Kidney (tissue), 22 donors: ENCODE results near the gene SRSF2. TPM values are rescaled to one million over a fixed set of nuclear protein-coding genes. Genes with fewer than 3 reads are reported as not detected.

Experiments used
- DNase-seq, 5 donors: peaks; one replicate each; pipeline ENCODE4 v3.0.0-alpha.2; 2013 to 2020
- FAIRE-seq: peaks from 2 replicates; lab custom pipeline; 2012; peaks lifted over from hg19 to GRCh38; lab: Jason Lieb, UNC
- H3K27ac ChIP-seq, 2 donors: one replicate each; pipeline ENCODE4 v1.7.0; 2013; ENCODE audit warnings: low read depth in 2 of 2, low read length in 2 of 2, inconsistent platforms in 1 of 2
- H3K27me3 ChIP-seq: one replicate; pipeline ENCODE4 v1.7.1; 2013; ENCODE audit warnings: low read length, inconsistent platforms; ENCODE audit not compliant: control insufficient read depth, insufficient read depth
- H3K36me3 ChIP-seq, 3 donors: one replicate each; pipeline versions ENCODE4 v1.7.0 to v1.7.1; 2013; ENCODE audit warnings: low read length in 3 of 3, control low read depth in 1 of 3, inconsistent platforms in 1 of 3; ENCODE audit not compliant: insufficient read depth in 3 of 3, control insufficient read depth in 2 of 3
- H3K4me1 ChIP-seq, 3 donors: one replicate each; pipeline versions ENCODE4 v1.7.0 to v1.7.1; 2013; ENCODE audit warnings: low read length in 3 of 3, inconsistent platforms in 1 of 3, low read depth in 1 of 3; ENCODE audit not compliant: control insufficient read depth in 2 of 3, insufficient read depth in 2 of 3
- H3K4me3 ChIP-seq, 3 donors: one replicate each; pipeline versions ENCODE4 v1.7.0 to v1.8.1; 2013; ENCODE audit warnings: low read length in 3 of 3, control low read depth in 1 of 3, inconsistent platforms in 1 of 3
- H3K9ac ChIP-seq, 3 donors: one replicate each; pipeline versions ENCODE4 v1.7.0 to v1.7.1; 2013; ENCODE audit warnings: low read length in 3 of 3, control low read depth in 1 of 3, inconsistent platforms in 1 of 3
- H3K9me3 ChIP-seq, 3 donors: one replicate each; pipeline versions ENCODE4 v1.7.0 to v1.7.1; 2013; ENCODE audit warnings: low read length in 3 of 3, control low read depth in 1 of 3, inconsistent platforms in 1 of 3; ENCODE audit not compliant: control insufficient read depth in 2 of 3, insufficient read depth in 1 of 3
- CTCF ChIP-seq: IDR thresholded peaks from 3 replicates; pipeline ENCODE4 v1.5.1; 2012; ENCODE audit warnings: mild to moderate bottlenecking, moderate library complexity, borderline replicate concordance; ENCODE audit not compliant: insufficient read depth; ENCODE audit errors: extremely low read depth
- intact Hi-C: fragments of 100-400 bp; cut with DNase I; formaldehyde crosslinking; loops from one replicate; pipeline ENCODE4 v1.11.1; 2022
- long read RNA-seq, 10 donors: library from polyadenylated mRNA in 1 of 10; unstranded in 1 of 10; transcript quantifications; one replicate each; pipeline ENCODE4 v2.0.0 and lab custom pipeline, GENCODE V29; 2021 to 2026
- polyA plus RNA-seq: library from polyadenylated mRNA; stranded (reverse); fragments of 350-450 nt; fragmentation: Illumina TruSeq; extraction: RNeasy Lipid Tissue Mini Kit (QIAGEN cat#74804); gene quantifications from one replicate; pipeline ENCODE4 v1.2.3, GENCODE V29; 2014; ENCODE audit warnings: low read depth, low replicate concordance; ENCODE audit not compliant: insufficient read depth
- total RNA-seq: library from RNA; stranded (reverse); fragmentation: NEBNext Ultra II Directional; extraction: Animal tissue kit (Norgen Biotek cat#: 25700); gene quantifications from one replicate; pipeline ENCODE4 v1.2.1, GENCODE V29; 2021
- donor health status: control.
- donor health status: control.
- donor health status: control.
- donor health status: control.
- donor health status: control.
- donor health status: DM: yes; HTN: yes; CAD: no.
- donor health status: Normal renal cell carcinoma (clear cell type).

The SRSF2 gene
- 155 TPM for total RNA-seq
- 129 TPM for polyA plus RNA-seq
- long read RNA-seq, donor 1, transcript SRSF2-203 (2 exons, 2,885 nt) = minor isoform, 8 of 62 reads
- long read RNA-seq, donor 1, transcript SRSF2-209 (2 exons, 1,001 nt) = minor isoform, 14 of 62 reads
- long read RNA-seq, donor 1, transcript SRSF2-202 (3 exons, 1,927 nt) = major isoform, 34 of 62 reads
- long read RNA-seq, donor 1, partial matches to known transcripts = 0 of 62 reads
- long read RNA-seq, donor 1, other reads (novel, unspliced or antisense) = 0 of 62 reads
- long read RNA-seq, donor 2, transcript SRSF2-202 (3 exons, 1,927 nt) = major isoform, 37 of 75 reads
- long read RNA-seq, donor 2, transcript SRSF2-209 (2 exons, 1,001 nt) = minor isoform, 21 of 75 reads
- long read RNA-seq, donor 2, transcript SRSF2-203 (2 exons, 2,885 nt) = minor isoform, 13 of 75 reads
- long read RNA-seq, donor 2, partial matches to known transcripts = 0 of 75 reads
- long read RNA-seq, donor 2, other reads (novel, unspliced or antisense) = 0 of 75 reads
- long read RNA-seq, donor 3, transcript SRSF2-203 (2 exons, 2,885 nt) = minor isoform, 16 of 75 reads
- long read RNA-seq, donor 3, transcript SRSF2-202 (3 exons, 1,927 nt) = major isoform, 37 of 75 reads
- long read RNA-seq, donor 3, transcript SRSF2-209 (2 exons, 1,001 nt) = minor isoform, 18 of 75 reads
- long read RNA-seq, donor 3, partial matches to known transcripts = 0 of 75 reads
- long read RNA-seq, donor 3, other reads (novel, unspliced or antisense) = 0 of 75 reads
- long read RNA-seq, donor 4, transcript SRSF2-209 (2 exons, 1,001 nt) = minor isoform, 15 of 62 reads
- long read RNA-seq, donor 4, transcript SRSF2-203 (2 exons, 2,885 nt) = minor isoform, 9 of 62 reads
- long read RNA-seq, donor 4, transcript SRSF2-202 (3 exons, 1,927 nt) = major isoform, 34 of 62 reads
- long read RNA-seq, donor 4, partial matches to known transcripts = 0 of 62 reads
- long read RNA-seq, donor 4, other reads (novel, unspliced or antisense) = 0 of 62 reads
- long read RNA-seq, donor 5, partial matches to known transcripts = 0 of 7 reads
- long read RNA-seq, donor 5, other reads (novel, unspliced or antisense) = 0 of 7 reads
- long read RNA-seq, donor 6, transcript SRSF2-202 (3 exons, 1,927 nt) = major isoform, 28 of 41 reads
- long read RNA-seq, donor 6, transcript SRSF2-209 (2 exons, 1,001 nt) = minor isoform, 7 of 41 reads
- long read RNA-seq, donor 6, partial matches to known transcripts = 0 of 41 reads
- long read RNA-seq, donor 6, other reads (novel, unspliced or antisense) = 0 of 41 reads
- long read RNA-seq, donor 7, transcript SRSF2-203 (2 exons, 2,885 nt) = minor isoform, 12 of 97 reads
- long read RNA-seq, donor 7, transcript SRSF2-202 (3 exons, 1,927 nt) = major isoform, 54 of 97 reads
- long read RNA-seq, donor 7, transcript SRSF2-204 (5 exons, 1,357 nt) = minor isoform, 5 of 97 reads
- long read RNA-seq, donor 7, partial matches to known transcripts = 9 of 97 reads
- long read RNA-seq, donor 7, other reads (novel, unspliced or antisense) = 12 of 97 reads
- long read RNA-seq, donor 8, transcript SRSF2-209 (2 exons, 1,001 nt) = minor isoform, 16 of 99 reads
- long read RNA-seq, donor 8, transcript SRSF2-202 (3 exons, 1,927 nt) = major isoform, 56 of 99 reads
- long read RNA-seq, donor 8, transcript SRSF2-203 (2 exons, 2,885 nt) = minor isoform, 9 of 99 reads
- long read RNA-seq, donor 8, transcript SRSF2-204 (5 exons, 1,357 nt) = minor isoform, 5 of 99 reads
- long read RNA-seq, donor 8, partial matches to known transcripts = 8 of 99 reads
- long read RNA-seq, donor 8, other reads (novel, unspliced or antisense) = 0 of 99 reads
- long read RNA-seq, donor 9, transcript SRSF2-203 (2 exons, 2,885 nt) = minor isoform, 8 of 34 reads
- long read RNA-seq, donor 9, transcript SRSF2-202 (3 exons, 1,927 nt) = major isoform, 21 of 34 reads
- long read RNA-seq, donor 9, partial matches to known transcripts = 0 of 34 reads
- long read RNA-seq, donor 9, other reads (novel, unspliced or antisense) = 0 of 34 reads
- long read RNA-seq, donor 10, transcript SRSF2-202 (3 exons, 1,927 nt) = major isoform, 36 of 84 reads
- long read RNA-seq, donor 10, transcript SRSF2-209 (2 exons, 1,001 nt) = minor isoform, 22 of 84 reads
- long read RNA-seq, donor 10, transcript SRSF2-203 (2 exons, 2,885 nt) = minor isoform, 10 of 84 reads
- long read RNA-seq, donor 10, partial matches to known transcripts = 8 of 84 reads
- long read RNA-seq, donor 10, other reads (novel, unspliced or antisense) = 0 of 84 reads

GRCh38 chr17:76737082-76737675 lies at the start of gene SRSF2:
TSS of gene SRSF2 (minus strand) at chr17:76737331. CDS start at chr17:76737160, 171 bp downstream.
- peak within 1 kb of the TSS; percentile 94 to 96 (median 94) for H3K9ac ChIP-seq
- H3K9me3 ChIP-seq = no peaks in the 10 kb centered on the region
- peak; percentile 99 for DNase-seq
- intact Hi-C loops = no loop called here
- H3K27me3 ChIP-seq = no peaks in the 10 kb centered on the region
- TF ChIP-seq CTCF = no peak
- H3K4me1 ChIP-seq = peaks cover 5 to 28% (median 24%) of the 10 kb centered on the region in 3 donors
- peak within 1 kb of the TSS; percentile 95 to 97 (median 96) for H3K4me3 ChIP-seq
- H3K36me3 ChIP-seq = peaks cover 10 to 37% (median 23%) of the 10 kb centered on the region in 3 donors
- no peak for FAIRE-seq
- peak within 1 kb of the TSS; percentile 99 to 100 for H3K27ac ChIP-seq

GRCh38 chr17:76784926-76785325 lies 47.8 kb upstream of the SRSF2 start:
- H3K4me1 ChIP-seq = no peaks in the 10 kb centered on the region
- H3K4me3 ChIP-seq = no peak overlapping the region
- peaks cover 0 to 8% (median 0%) of the 10 kb centered on the region in 3 donors for H3K36me3 ChIP-seq
- H3K9me3 ChIP-seq = no peaks in the 10 kb centered on the region
- intact Hi-C loops = no loop called here
- H3K9ac ChIP-seq = no peak overlapping the region
- TF ChIP-seq CTCF = no peak
- FAIRE-seq (no peak), DNase-seq (no peak)
- H3K27ac ChIP-seq = no peak overlapping the region
- no peaks in the 10 kb centered on the region for H3K27me3 ChIP-seq
